Stimulated activated CD4-positive, alpha-beta T cell treated with anti-CD3 and anti-CD28 coated beads, Interleukin-4, amount 100 ng/mL, for 24 hours (primary cell): ENCODE measurements around the gene S100A13.
"Not testable (repeated sequence)": the region's sequence is repeated elsewhere in the genome, so short reads cannot be mapped to it uniquely, and the experiment has no call there.

Source experiments
- DNase-seq: peaks from one replicate; pipeline ENCODE4 v3.0.0-alpha.2; 2020

Gene S100A13

GRCh38 chr1:153599847-153600246 is 27.5 kb downstream of the S100A13 start:
- DNase-seq, result no peak

- no peak for DNase-seq
Measured at GRCh38 chr1:153598309-153599172, 28.8 kb downstream of the S100A13 start.

GRCh38 chr1:153597206-153597605 is 30.1 kb downstream of the S100A13 start:
- no peak for DNase-seq

GRCh38 chr1:153592748-153593147 is 34.6 kb downstream of the S100A13 start:
- no peak for DNase-seq

GRCh38 chr1:153588482-153588881 is 38.8 kb downstream of the S100A13 start:
- DNase-seq, result no peak

- not testable (repeated sequence) for DNase-seq
Measured at GRCh38 chr1:153588033-153588432, 39.3 kb downstream of the S100A13 start.

GRCh38 chr1:153587314-153587713 is 40.0 kb downstream of the S100A13 start:
- no peak for DNase-seq

GRCh38 chr1:153586347-153586746 is 41.0 kb downstream of the S100A13 start:
- DNase-seq, result no peak

- no peak for DNase-seq
Measured at GRCh38 chr1:153585006-153585405, 42.3 kb downstream of the S100A13 start.

- no peak for DNase-seq
Measured at GRCh38 chr1:153583976-153584375, 43.3 kb downstream of the S100A13 start.

- not testable (repeated sequence) for DNase-seq
Measured at GRCh38 chr1:153583514-153583913, 43.8 kb downstream of the S100A13 start.

- not testable (repeated sequence) for DNase-seq
Measured at GRCh38 chr1:153582836-153583235, 44.5 kb downstream of the S100A13 start.

- no peak for DNase-seq
Measured at GRCh38 chr1:153578936-153579335, 48.4 kb downstream of the S100A13 start.

- no peak for DNase-seq
Measured at GRCh38 chr1:153578490-153578889, 48.8 kb downstream of the S100A13 start.

GRCh38 chr1:153577624-153578051 is 49.7 kb downstream of the S100A13 start:
- DNase-seq, result no peak

GRCh38 chr1:153577138-153577537 is 50.2 kb downstream of the S100A13 start:
- DNase-seq, result no peak

GRCh38 chr1:153575497-153575896 is 51.8 kb downstream of the S100A13 start:
- not testable (repeated sequence) for DNase-seq

GRCh38 chr1:153575081-153575491 is 52.2 kb downstream of the S100A13 start:
- not testable (repeated sequence) for DNase-seq

GRCh38 chr1:153573351-153573750 is 54.0 kb downstream of the S100A13 start:
- no peak for DNase-seq

GRCh38 chr1:153572569-153573015 is 54.7 kb downstream of the S100A13 start:
- DNase-seq, result peak; percentile 63

- DNase-seq, result no peak
Measured at GRCh38 chr1:153571706-153572105, 55.6 kb downstream of the S100A13 start.

GRCh38 chr1:153570874-153571273 is 56.4 kb downstream of the S100A13 start:
- no peak for DNase-seq

GRCh38 chr1:153569465-153569864 is 57.8 kb downstream of the S100A13 start:
- DNase-seq, result no peak
